Measurements from ENCODE around the gene RDH16.

DNA sequence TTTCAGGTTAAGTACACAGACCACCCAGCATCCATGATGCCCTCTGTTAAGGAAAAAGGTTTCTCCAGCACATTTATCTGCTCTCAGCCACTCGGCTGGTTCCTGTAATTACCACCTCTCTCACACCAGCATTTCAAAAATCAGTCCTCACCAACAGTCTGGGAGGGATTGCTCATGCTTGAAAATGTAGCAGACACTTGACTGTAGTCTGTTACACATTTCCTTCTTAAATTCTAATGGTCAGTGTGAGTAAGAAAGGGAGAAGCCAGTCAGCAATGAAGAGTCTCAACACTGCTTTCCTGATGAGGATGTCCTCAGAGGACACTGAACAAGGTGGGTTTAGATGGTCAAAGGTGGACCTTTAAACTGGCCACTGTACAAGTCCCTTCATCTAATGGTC, 43.0 kb upstream of the RDH16 start:
- no peak for TF ChIP-seq POLR2A (IDR thresholded peaks at IDR 0.05)
- TF ChIP-seq, protein P1, sequence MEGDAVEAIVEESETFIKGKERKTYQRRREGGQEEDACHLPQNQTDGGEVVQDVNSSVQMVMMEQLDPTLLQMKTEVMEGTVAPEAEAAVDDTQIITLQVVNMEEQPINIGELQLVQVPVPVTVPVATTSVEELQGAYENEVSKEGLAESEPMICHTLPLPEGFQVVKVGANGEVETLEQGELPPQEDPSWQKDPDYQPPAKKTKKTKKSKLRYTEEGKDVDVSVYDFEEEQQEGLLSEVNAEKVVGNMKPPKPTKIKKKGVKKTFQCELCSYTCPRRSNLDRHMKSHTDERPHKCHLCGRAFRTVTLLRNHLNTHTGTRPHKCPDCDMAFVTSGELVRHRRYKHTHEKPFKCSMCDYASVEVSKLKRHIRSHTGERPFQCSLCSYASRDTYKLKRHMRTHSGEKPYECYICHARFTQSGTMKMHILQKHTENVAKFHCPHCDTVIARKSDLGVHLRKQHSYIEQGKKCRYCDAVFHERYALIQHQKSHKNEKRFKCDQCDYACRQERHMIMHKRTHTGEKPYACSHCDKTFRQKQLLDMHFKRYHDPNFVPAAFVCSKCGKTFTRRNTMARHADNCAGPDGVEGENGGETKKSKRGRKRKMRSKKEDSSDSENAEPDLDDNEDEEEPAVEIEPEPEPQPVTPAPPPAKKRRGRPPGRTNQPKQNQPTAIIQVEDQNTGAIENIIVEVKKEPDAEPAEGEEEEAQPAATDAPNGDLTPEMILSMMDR (IDR thresholded peaks at IDR 0.05), result no peak

Measured in esophagus squamous epithelium (tissue), 4 donors.